GM12874 (cell line): ENCODE results near the gene KCNJ6.
A peak's percentile ranks its signal among the peaks of the same experiment; 100 is the strongest.

Source experiments
- TF ChIP-seq, protein P1 (sequence below): IDR thresholded peaks from 2 replicates; pipeline ENCODE4 v1.5.1; 2011; ENCODE audit warnings: low read depth, mild to moderate bottlenecking, control low read depth, low read length, moderate library complexity; ENCODE audit not compliant: insufficient read depth

KCNJ6 gene

DNA sequence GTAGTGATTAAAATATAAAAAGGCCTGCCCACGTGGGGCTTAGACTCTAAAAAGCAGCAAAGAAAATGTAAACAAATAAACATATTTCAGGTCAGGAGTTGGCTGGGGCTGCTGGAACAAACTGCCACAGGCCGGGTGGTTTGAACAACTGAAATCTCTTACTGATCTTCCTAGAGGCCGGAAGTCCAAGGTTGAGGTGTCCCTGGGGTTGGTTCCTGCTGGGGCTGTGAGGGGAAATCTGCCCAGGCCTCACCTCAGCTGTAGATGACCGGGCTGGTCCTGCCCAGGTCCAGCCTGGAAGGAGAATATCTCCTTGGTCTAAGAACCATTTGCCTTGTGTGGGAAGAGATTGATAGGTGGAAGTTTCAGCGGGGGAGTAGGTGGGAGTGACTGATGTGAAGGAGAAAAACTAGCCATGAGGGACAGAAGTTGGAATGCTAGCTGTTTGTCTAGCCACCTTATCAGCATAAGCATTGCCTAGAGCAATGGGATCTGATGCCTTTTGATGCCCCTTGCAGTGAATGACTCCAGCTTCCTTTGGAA is 328.6 kb downstream of the KCNJ6 start:
- TF ChIP-seq, protein P1, sequence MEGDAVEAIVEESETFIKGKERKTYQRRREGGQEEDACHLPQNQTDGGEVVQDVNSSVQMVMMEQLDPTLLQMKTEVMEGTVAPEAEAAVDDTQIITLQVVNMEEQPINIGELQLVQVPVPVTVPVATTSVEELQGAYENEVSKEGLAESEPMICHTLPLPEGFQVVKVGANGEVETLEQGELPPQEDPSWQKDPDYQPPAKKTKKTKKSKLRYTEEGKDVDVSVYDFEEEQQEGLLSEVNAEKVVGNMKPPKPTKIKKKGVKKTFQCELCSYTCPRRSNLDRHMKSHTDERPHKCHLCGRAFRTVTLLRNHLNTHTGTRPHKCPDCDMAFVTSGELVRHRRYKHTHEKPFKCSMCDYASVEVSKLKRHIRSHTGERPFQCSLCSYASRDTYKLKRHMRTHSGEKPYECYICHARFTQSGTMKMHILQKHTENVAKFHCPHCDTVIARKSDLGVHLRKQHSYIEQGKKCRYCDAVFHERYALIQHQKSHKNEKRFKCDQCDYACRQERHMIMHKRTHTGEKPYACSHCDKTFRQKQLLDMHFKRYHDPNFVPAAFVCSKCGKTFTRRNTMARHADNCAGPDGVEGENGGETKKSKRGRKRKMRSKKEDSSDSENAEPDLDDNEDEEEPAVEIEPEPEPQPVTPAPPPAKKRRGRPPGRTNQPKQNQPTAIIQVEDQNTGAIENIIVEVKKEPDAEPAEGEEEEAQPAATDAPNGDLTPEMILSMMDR, result no peak

DNA sequence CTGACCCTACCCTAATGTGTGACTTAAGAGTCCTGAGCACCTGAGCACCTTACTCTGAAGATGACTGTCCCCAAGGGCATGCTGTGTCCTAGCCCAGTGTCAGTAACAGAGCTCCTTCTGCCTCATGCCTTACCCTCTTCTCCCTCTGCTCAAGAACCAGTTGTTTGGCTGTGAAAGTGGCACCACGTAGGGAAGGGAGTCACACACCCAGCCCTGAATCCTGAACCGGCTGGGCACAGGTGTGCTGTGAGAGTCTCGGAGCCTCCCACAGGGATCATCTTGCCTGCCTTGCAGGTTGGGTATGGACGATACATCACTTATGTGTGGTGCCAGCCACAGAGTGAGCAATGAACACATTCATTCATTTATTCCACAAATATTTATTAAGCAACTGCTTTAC is 329.1 kb downstream of the KCNJ6 start:
- TF ChIP-seq, protein P1, result no peak

GRCh38 chr21:37582590-37582989 is 333.7 kb downstream of the KCNJ6 start:
- TF ChIP-seq, protein P1, result peak; percentile 39; the same call in 1 of the 2 replicates

DNA sequence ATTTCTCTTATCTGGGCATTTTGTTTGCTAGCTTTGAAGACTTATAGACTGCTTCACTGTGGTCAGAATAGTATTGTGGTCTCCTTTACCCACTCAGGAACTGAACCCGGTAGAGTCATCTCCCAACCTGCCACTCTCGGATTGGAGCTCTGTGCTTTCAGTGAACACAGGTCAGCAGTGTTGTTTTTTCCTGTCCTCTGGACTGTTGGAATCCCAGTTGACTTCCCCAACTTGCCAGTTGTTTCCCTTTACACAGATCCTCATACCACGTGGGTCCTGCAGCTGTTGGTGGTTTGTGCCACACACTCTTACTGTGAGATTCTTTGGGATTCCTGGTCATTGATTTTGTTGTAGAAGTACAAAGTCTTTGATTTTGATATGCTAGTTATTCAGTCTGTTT is 335.6 kb downstream of the KCNJ6 start:
- TF ChIP-seq, protein P1, result no peak

- TF ChIP-seq, protein P1, result no peak
Observed at GRCh38 chr21:37579356-37579755, 336.9 kb downstream of the KCNJ6 start.

DNA sequence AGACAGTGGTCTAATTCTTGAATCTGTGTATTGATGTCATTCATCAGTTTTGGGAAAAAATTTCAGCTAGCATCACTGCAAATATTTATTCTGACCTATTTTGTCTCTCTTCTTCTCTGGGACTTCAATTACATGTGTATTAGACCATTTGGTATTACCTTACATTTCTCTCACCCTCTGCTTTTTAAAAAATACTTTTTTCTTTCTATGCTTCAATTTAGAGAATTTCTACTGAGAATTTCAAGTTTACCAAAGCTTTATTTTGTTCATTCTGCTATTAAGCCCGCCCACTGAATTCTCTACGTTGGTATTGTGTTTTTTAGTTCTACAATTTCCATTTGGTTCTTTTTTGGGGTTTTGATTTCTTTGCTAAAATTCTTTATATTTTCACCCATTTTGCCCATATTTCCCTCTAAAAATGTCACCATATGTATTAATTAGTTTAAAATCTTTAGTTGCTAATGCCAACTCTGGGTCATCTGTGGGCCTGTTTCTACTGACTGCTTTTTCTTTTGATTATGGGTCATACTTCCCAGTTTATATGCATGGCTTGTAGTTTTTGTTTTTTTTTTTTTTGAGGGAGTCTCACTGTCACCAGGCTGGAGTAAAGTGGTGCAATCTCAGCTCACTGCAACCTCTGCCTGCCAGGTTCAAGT is 337.7 kb downstream of the KCNJ6 start:
- TF ChIP-seq, protein P1, result no peak

DNA sequence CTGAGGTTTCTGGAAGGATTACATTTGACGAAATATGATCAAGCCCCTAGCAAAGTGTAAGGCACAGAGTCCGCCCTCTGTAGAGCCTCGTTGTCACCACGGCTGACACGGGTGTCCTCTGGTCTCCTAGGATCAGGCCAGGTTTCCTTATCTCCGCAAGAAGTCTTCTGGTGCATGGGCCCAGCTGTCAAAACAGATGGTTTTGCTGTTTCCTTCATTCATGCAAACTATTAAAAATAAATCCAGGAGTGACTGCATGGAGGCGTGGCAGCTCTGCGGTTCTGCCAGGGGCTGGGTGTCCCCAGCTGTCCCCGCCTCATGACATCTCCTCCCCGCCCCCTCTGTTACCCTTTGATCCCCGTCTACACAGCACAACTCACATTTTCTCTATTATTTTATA is 340.7 kb downstream of the KCNJ6 start:
- TF ChIP-seq, protein P1, result no peak
